Right lobe of liver (tissue), 4 donors: ENCODE data around the gene LMO7.

Experiments
- CTCF ChIP-seq, 4 donors: fragments of 200-600 bp in 3 of 4; fragments of 450-650 bp in 1 of 4; IDR thresholded peaks; one replicate each; pipeline versions ENCODE4 v1.5.1 to v1.8.0; 2016 to 2022; ENCODE audit warnings: antibody characterized with exemption in 4 of 4, mild to moderate bottlenecking in 2 of 4
- POLR2A ChIP-seq: fragments of 450-650 bp; IDR thresholded peaks from one replicate; pipeline ENCODE4 v1.6.1; 2017; ENCODE audit warnings: antibody characterized with exemption, mild to moderate bottlenecking
- donor health status: DM: no; HTN: no; CAD: no.
- donor health status: DM: no; HTN: no; CAD: no.
- donor health status: DM: no; HTN: yes; CAD: no.

GRCh38 chr13:75621147-75621546 is 15.0 kb upstream of the LMO7 start:
- no peak for TF ChIP-seq CTCF (IDR thresholded peaks at IDR 0.05)
- no peak for TF ChIP-seq POLR2A
